ENCODE data around the gene HCFC2. TPM values are rescaled to one million over a fixed set of nuclear protein-coding genes. Genes with fewer than 3 reads are reported as not detected.

HCFC2 gene
- polyA plus RNA-seq, 1 donor (not counting 4 experiments of a cell fraction or from before 2014, with no cell fraction given) = 8.3 TPM

DNA sequence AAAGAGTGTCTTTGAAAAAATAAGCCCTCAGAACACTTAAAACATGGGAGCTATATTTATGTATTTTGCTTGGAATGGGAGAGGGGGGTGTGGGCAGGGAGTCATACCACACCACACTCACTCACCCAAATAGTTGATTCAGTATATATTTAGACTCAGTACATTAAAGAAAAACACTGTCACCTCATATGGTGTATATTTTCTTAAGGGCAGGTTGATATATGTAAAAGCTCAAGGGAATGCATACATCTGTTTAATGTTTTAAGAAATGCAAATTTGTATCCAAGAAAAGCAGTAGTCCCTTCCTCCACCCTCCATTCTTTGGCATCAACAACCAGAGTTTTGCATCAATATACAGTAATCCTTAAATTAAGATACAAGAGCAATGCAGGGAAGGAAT, 72.2 kb downstream of the HCFC2 start:
- H3K4me3 ChIP-seq (ENCODE audit: control insufficient read depth in 2 of 3, extremely low read depth in 1 of 3, insufficient read depth in 2 of 3, low read depth in 1 of 3, low read length in 3 of 3) = peak overlapping the region; percentile 59 to 83 (median 77)
- DNase-seq (ENCODE audit: low read depth, low spot score) (no peak), FAIRE-seq (no peak)
- peak overlapping the region; percentile 60 for H3K4me2 ChIP-seq (ENCODE audit: control insufficient read depth, extremely low read depth, insufficient read depth, low read depth, low read length)
- peaks cover 5 to 15% of the 10 kb centered on the region in 2 experiments for H3K36me3 ChIP-seq (ENCODE audit: control insufficient read depth in 2 of 2, extremely low read depth in 1 of 2, insufficient read depth in 2 of 2, low read length in 2 of 2)
- TF ChIP-seq, protein P1, sequence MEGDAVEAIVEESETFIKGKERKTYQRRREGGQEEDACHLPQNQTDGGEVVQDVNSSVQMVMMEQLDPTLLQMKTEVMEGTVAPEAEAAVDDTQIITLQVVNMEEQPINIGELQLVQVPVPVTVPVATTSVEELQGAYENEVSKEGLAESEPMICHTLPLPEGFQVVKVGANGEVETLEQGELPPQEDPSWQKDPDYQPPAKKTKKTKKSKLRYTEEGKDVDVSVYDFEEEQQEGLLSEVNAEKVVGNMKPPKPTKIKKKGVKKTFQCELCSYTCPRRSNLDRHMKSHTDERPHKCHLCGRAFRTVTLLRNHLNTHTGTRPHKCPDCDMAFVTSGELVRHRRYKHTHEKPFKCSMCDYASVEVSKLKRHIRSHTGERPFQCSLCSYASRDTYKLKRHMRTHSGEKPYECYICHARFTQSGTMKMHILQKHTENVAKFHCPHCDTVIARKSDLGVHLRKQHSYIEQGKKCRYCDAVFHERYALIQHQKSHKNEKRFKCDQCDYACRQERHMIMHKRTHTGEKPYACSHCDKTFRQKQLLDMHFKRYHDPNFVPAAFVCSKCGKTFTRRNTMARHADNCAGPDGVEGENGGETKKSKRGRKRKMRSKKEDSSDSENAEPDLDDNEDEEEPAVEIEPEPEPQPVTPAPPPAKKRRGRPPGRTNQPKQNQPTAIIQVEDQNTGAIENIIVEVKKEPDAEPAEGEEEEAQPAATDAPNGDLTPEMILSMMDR (optimal IDR thresholded peaks at IDR 0.05 in 1 of 3, IDR thresholded peaks at IDR 0.05 in 1 of 3, conservative IDR thresholded peaks at IDR 0.05 in 1 of 3; ENCODE audit: extremely low read depth in 1 of 3, insufficient read depth in 2 of 3, low read length in 3 of 3) = no peak
- no peaks in the 10 kb centered on the region for H4K20me1 ChIP-seq (ENCODE audit: control insufficient read depth, extremely low read depth, insufficient read depth, low read length)
- no peak overlapping the region for H2AFZ ChIP-seq (ENCODE audit: control insufficient read depth, low read length)
- peak overlapping the region; percentile 45 for H3K27ac ChIP-seq (ENCODE audit: control insufficient read depth, insufficient read depth, low read length)
- dilution Hi-C loops (cut with MboI; ENCODE audit: extremely low pct_ligation_motif_present, low sequenced_read_pairs) = no loop called here
- peaks cover 22% of the 10 kb centered on the region for H3K79me2 ChIP-seq (ENCODE audit: control insufficient read depth, insufficient read depth, low read length)
- peak overlapping the region; percentile 85 for H3K9ac ChIP-seq (ENCODE audit: control insufficient read depth, extremely low read depth, insufficient read depth, low read length)
- peaks cover 11% of the 10 kb centered on the region for H3K4me1 ChIP-seq (ENCODE audit: control insufficient read depth, extremely low read depth, insufficient read depth, low read length)
- no peaks in the 10 kb centered on the region for H3K27me3 ChIP-seq (ENCODE audit: control insufficient read depth, extremely low read depth, insufficient read depth, low read length)
- peaks cover 7% of the 10 kb centered on the region for H3K9me1 ChIP-seq (ENCODE audit: control insufficient read depth, extremely low read depth, insufficient read depth, low read length)
- H3K9me3 ChIP-seq (ENCODE audit: control insufficient read depth, low read depth, low read length) = no peaks in the 10 kb centered on the region

DNA sequence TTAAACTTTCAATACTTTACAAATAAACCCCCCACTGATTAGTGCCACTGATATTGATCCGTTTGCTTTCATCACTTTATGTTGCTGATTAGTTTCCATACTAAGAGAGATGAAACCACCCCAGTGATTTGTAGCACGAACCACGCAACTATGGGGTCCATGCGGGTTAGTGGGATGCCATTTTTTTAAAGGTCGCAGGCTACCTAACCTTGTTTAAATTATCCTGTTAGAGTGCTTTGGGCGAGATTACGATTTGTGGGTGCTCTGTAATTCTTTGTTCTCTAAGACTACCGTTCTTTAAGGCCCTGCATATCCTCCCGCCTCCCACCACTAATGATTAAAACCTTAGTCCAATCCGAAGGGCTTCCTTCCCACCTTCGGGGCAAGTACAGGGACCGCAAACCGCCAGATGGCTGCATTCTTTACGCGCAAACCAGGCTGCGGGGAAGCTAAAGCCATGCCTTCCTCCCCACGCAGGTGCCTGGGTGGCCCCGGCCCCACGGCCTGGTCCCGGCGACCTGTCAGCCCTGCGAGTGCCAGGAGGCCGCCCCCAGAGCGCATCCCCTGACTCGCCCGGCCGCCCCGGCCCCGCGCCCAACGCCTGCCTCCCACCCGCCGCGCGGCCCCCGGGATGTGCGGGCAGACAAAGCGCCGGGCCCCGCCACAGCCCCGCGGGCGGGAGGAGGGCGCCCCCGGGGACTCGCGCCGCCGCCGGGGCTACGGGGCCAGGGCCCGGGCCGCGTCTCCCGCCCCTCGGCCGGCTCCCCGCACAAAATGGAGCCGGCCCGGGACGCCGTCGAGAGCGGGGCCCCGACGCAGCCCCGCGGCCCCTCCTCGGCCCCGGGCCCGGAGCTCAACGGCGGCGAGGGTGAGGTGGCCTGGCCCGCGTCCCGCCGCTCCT, 72.9 kb downstream of the HCFC2 start:
- peak overlapping the region; percentile 59 to 83 (median 77) for H3K4me3 ChIP-seq (ENCODE audit: control insufficient read depth in 2 of 3, extremely low read depth in 1 of 3, insufficient read depth in 2 of 3, low read depth in 1 of 3, low read length in 3 of 3)
- dilution Hi-C loops (cut with MboI; ENCODE audit: extremely low pct_ligation_motif_present, low sequenced_read_pairs) = no loop called here
- H3K4me2 ChIP-seq (ENCODE audit: control insufficient read depth, extremely low read depth, insufficient read depth, low read depth, low read length) = peak overlapping the region; percentile 60

More for the DNA sequence above, 72.9 kb downstream of the HCFC2 start:
- no peak for DNase-seq (ENCODE audit: low read depth, low spot score)
- peaks cover 20% of the 10 kb centered on the region for H3K79me2 ChIP-seq (ENCODE audit: control insufficient read depth, insufficient read depth, low read length)
- peak overlapping the region; percentile 45 for H3K27ac ChIP-seq (ENCODE audit: control insufficient read depth, insufficient read depth, low read length)
- no peak for TF ChIP-seq EZH2 (IDR thresholded peaks at IDR 0.05; ENCODE audit: low read length)
- TF ChIP-seq, protein P1 (optimal IDR thresholded peaks at IDR 0.05 in 1 of 3, IDR thresholded peaks at IDR 0.05 in 1 of 3, conservative IDR thresholded peaks at IDR 0.05 in 1 of 3; ENCODE audit: extremely low read depth in 1 of 3, insufficient read depth in 2 of 3, low read length in 3 of 3) = no peak
- peaks cover 11% of the 10 kb centered on the region for H3K4me1 ChIP-seq (ENCODE audit: control insufficient read depth, extremely low read depth, insufficient read depth, low read length)
- no peaks in the 10 kb centered on the region for H3K27me3 ChIP-seq (ENCODE audit: control insufficient read depth, extremely low read depth, insufficient read depth, low read length)
- H3K9ac ChIP-seq (ENCODE audit: control insufficient read depth, extremely low read depth, insufficient read depth, low read length) = peak overlapping the region; percentile 85
- H4K20me1 ChIP-seq (ENCODE audit: control insufficient read depth, extremely low read depth, insufficient read depth, low read length) = no peaks in the 10 kb centered on the region
- peaks cover 7% of the 10 kb centered on the region for H3K9me1 ChIP-seq (ENCODE audit: control insufficient read depth, extremely low read depth, insufficient read depth, low read length)
- peak overlapping the region; percentile 67 for H2AFZ ChIP-seq (ENCODE audit: control insufficient read depth, low read length)
- no peak for FAIRE-seq
- H3K36me3 ChIP-seq (ENCODE audit: control insufficient read depth in 2 of 2, extremely low read depth in 1 of 2, insufficient read depth in 2 of 2, low read length in 2 of 2) = peaks cover 3 to 13% of the 10 kb centered on the region in 2 experiments
- H3K9me3 ChIP-seq (ENCODE audit: control insufficient read depth, low read depth, low read length) = no peaks in the 10 kb centered on the region

Data from keratinocyte (primary cell).